Measurements from ENCODE around the gene CBLC. TPM values are rescaled to one million over a fixed set of nuclear protein-coding genes. Genes with fewer than 3 reads are reported as not detected.

The CBLC gene
- total and polyA plus RNA-seq, 2 of the 4 experiments (the other 2 are of a cell fraction) = not detected

DNA sequence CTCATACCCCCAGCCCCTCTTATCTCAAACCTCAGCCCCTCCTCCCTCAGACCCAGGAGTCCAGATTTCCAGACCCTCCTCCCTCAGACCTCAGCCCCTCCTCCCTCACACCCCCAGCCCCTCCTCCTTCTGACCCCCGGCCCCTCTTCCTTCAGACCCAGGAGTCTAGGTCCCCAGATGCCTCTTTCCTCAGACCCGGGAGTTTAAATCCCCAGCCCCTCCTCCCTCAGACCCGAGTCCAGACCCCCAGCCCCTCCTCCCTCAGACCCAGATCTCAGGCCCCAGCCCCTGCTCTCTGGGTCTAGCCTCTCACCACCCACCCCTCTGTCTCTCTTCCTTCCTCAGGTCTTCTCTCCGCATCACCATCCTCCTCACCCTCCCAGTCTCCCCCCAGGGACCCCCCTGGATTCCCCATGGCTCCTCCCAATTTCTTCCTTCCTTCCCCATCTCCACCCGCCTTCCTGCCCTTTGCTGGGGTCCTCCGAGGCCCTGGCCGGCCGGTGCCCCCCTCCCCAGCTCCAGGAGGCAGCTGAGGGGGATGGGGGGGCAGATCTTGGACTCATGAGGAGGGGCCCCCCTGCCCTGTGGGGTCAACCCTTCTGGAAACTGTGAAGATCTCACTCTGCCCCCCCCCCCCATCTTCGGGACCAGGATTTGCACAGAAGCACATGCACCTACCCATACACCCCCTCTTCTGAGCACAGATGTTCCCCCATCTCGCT is 18.4 kb upstream of the CBLC start:
- Histone ChIP-seq H3K23ac (ENCODE audit: low read depth, low read length) (no peak overlapping the region), H4K5ac (ENCODE audit: low read depth, low read length) (no peak overlapping the region), H3K4ac (ENCODE audit: low read depth, low read length) (no peak overlapping the region), H3K9ac (ENCODE audit: low read depth, low read length) (no peak overlapping the region), H2BK20ac (ENCODE audit: low read depth, low read length) (no peak overlapping the region), H2AFZ (replicated peaks; ENCODE audit: low read length, poor library complexity) (no peak overlapping the region), H4K20me1 (ENCODE audit: insufficient read depth, low read length) (peaks cover 10% of the 10 kb centered on the region; the same call in 1 of the 2 replicates), H2BK5ac (ENCODE audit: low read depth, low read length, poor library complexity, severe bottlenecking) (no peak overlapping the region), H3K4me1 (ENCODE audit: control insufficient read depth, insufficient read depth, low read length) (peaks cover 43% of the 10 kb centered on the region), H3K4me2 (ENCODE audit: low read depth, low read length) (no peak overlapping the region), H3K27ac (ENCODE audit: insufficient read depth, low read length) (no peak overlapping the region), H2BK120ac (ENCODE audit: low read depth, low read length) (no peak overlapping the region), H3K14ac (replicated peaks; ENCODE audit: low read depth, low read length) (no peak overlapping the region), H4K91ac (ENCODE audit: insufficient read depth, low read depth, low read length) (no peak overlapping the region), H3K79me1 (ENCODE audit: low read depth in 1 of 2, low read length in 2 of 2) (peaks cover 16 to 54% of the 10 kb centered on the region in 2 experiments), H2BK15ac (ENCODE audit: low read depth, low read length) (no peak overlapping the region), H3K18ac (ENCODE audit: low read depth, low read length) (no peak overlapping the region), H3K56ac (ENCODE audit: extremely low read depth, insufficient read depth, low read length) (no peak overlapping the region), H2AK9ac (replicated peaks; ENCODE audit: low read depth, low read length, poor library complexity) (no peak overlapping the region), H3K9me3 (ENCODE audit: control insufficient read depth, insufficient read depth, low read length) (no peaks in the 10 kb centered on the region), H3K36me3 (ENCODE audit: control insufficient read depth, insufficient read depth, low read length) (peaks cover 49% of the 10 kb centered on the region), H3K4me3 (ENCODE audit: insufficient read depth, low read depth, low read length) (no peak overlapping the region), H3K9me1 (ENCODE audit: insufficient read depth, low read length) (peaks cover 16% of the 10 kb centered on the region), H3K27me3 (ENCODE audit: control insufficient read depth, insufficient read depth, low read length) (no peaks in the 10 kb centered on the region), H2AK5ac (ENCODE audit: low read depth, low read length) (no peak overlapping the region), H4K8ac (ENCODE audit: low read depth in 2 of 2, low read length in 2 of 2) (no peak overlapping the region)
- ChIA-PET CTCF (no interaction called here), POLR2A (ENCODE audit: unreplicated experiment) (no interaction called here)
- TF ChIP-seq MAFK (IDR thresholded peaks at IDR 0.05; ENCODE audit: low read depth, low read length) = no peak
- no peak for TF ChIP-seq BHLHE40 (IDR thresholded peaks at IDR 0.05; ENCODE audit: low read depth, low read length)
- TF ChIP-seq, protein P1, sequence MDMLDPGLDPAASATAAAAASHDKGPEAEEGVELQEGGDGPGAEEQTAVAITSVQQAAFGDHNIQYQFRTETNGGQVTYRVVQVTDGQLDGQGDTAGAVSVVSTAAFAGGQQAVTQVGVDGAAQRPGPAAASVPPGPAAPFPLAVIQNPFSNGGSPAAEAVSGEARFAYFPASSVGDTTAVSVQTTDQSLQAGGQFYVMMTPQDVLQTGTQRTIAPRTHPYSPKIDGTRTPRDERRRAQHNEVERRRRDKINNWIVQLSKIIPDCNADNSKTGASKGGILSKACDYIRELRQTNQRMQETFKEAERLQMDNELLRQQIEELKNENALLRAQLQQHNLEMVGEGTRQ (IDR thresholded peaks at IDR 0.05; ENCODE audit: low read depth, low read length) = no peak
- TF ChIP-seq RFX5 (IDR thresholded peaks at IDR 0.05; ENCODE audit: low read depth, low read length) = no peak
- no peak for TF ChIP-seq MAZ (IDR thresholded peaks at IDR 0.05; ENCODE audit: borderline replicate concordance, low read depth, low read length)
- TF ChIP-seq CEBPB (IDR thresholded peaks at IDR 0.05; ENCODE audit: low read depth, low read length) = no peak
- no peak for TF ChIP-seq NFE2L2 (IDR thresholded peaks at IDR 0.05; ENCODE audit: low read depth, low read length)
- TF ChIP-seq MXI1 (IDR thresholded peaks at IDR 0.05; ENCODE audit: borderline replicate concordance, low read depth, low read length) = no peak
- TF ChIP-seq SMC3 (IDR thresholded peaks at IDR 0.05; ENCODE audit: low read depth, low read length) = no peak
- TF ChIP-seq POLR2A (IDR thresholded peaks at IDR 0.05; ENCODE audit: low read depth, low read length) = no peak
- no peak for TF ChIP-seq RCOR1 (IDR thresholded peaks at IDR 0.05; ENCODE audit: insufficient replicate concordance, low read length)
- TF ChIP-seq, protein P2, sequence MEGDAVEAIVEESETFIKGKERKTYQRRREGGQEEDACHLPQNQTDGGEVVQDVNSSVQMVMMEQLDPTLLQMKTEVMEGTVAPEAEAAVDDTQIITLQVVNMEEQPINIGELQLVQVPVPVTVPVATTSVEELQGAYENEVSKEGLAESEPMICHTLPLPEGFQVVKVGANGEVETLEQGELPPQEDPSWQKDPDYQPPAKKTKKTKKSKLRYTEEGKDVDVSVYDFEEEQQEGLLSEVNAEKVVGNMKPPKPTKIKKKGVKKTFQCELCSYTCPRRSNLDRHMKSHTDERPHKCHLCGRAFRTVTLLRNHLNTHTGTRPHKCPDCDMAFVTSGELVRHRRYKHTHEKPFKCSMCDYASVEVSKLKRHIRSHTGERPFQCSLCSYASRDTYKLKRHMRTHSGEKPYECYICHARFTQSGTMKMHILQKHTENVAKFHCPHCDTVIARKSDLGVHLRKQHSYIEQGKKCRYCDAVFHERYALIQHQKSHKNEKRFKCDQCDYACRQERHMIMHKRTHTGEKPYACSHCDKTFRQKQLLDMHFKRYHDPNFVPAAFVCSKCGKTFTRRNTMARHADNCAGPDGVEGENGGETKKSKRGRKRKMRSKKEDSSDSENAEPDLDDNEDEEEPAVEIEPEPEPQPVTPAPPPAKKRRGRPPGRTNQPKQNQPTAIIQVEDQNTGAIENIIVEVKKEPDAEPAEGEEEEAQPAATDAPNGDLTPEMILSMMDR (conservative IDR thresholded peaks at IDR 0.05; ENCODE audit: low read depth, low read length) = no peak
- TF ChIP-seq, protein P3, sequence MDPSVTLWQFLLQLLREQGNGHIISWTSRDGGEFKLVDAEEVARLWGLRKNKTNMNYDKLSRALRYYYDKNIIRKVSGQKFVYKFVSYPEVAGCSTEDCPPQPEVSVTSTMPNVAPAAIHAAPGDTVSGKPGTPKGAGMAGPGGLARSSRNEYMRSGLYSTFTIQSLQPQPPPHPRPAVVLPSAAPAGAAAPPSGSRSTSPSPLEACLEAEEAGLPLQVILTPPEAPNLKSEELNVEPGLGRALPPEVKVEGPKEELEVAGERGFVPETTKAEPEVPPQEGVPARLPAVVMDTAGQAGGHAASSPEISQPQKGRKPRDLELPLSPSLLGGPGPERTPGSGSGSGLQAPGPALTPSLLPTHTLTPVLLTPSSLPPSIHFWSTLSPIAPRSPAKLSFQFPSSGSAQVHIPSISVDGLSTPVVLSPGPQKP (IDR thresholded peaks at IDR 0.05; ENCODE audit: borderline replicate concordance, low read depth, low read length) = no peak
- no peak for TF ChIP-seq FOS (IDR thresholded peaks at IDR 0.05; ENCODE audit: low read depth, low read length)
- TF ChIP-seq CHD1 (IDR thresholded peaks at IDR 0.05; ENCODE audit: low read depth, low read length) = no peak
- TF ChIP-seq RAD21 (IDR thresholded peaks at IDR 0.05; ENCODE audit: low read length) = no peak
- intact Hi-C loops (cut with micrococcal nuclease) = loop anchor here (5.0 kb wide), 1 partner anchor 37 kb away; no protein-coding TSS in a partner anchor
- in situ Hi-C loops (cut with MboI; ENCODE audit: low sequenced_read_pairs) = no loop called here
- WGBS, 2 experiments (ENCODE audit: extremely low coverage in 2 of 2, insufficient read length in 1 of 2) = 87% methylated on average over 3 of the region's 10 CpGs; no CpG with 5 or more reads in 1 of the 2 experiments
- ATAC-seq (ENCODE audit: low read depth) (no peak), DNase-seq (no peak)
- TSS peak; percentile 73 for BruUV-seq (replicated peaks)
- dilution Hi-C loops (cut with HindIII; ENCODE audit: low sequenced_read_pairs, unreplicated experiment) = no loop called here

Measured in IMR-90 (cell line).